Activated CD8-positive, alpha-beta T cell treated with anti-CD3 and anti-CD28 coated beads for 36 hours (primary cell): ENCODE data around the gene STAG1. TPM values are rescaled to one million over a fixed set of nuclear protein-coding genes. Genes with fewer than 3 reads are reported as not detected.

Experiments used
- ATAC-seq: fragments of 200-7000 bp; cut with Tn5 transposase; one replicate; pipeline ENCODE4 v1.10.0; 2021; ENCODE audit warnings: mild to moderate bottlenecking, moderate library complexity
- CTCF ChIA-PET: fragments of 350-600 bp; sonication (Branson Sonifier 250); formaldehyde crosslinking; loops from one replicate; lab custom pipeline; 2021; ENCODE audit warnings: antibody characterized with exemption; lab: Charles Lee
- POLR2A ChIA-PET: fragments of 350-600 bp; sonication (Branson Sonifier 250); formaldehyde crosslinking; loops from one replicate; lab custom pipeline; 2021; ENCODE audit warnings: antibody characterized with exemption; lab: Charles Lee
- DNase-seq: peaks from one replicate; pipeline ENCODE4 v3.0.0-alpha.2; 2020
- H3K27ac Mint-ChIP-seq: one replicate; pipeline ENCODE4 v1.8.0; 2021; ENCODE audit warnings: mild to moderate bottlenecking, mixed read lengths
- H3K27me3 Mint-ChIP-seq: one replicate; pipeline ENCODE4 v1.8.0; 2021; ENCODE audit warnings: mixed read lengths
- H3K36me3 Mint-ChIP-seq: one replicate; pipeline ENCODE4 v1.8.0; 2021; ENCODE audit warnings: low read depth, mixed read lengths
- H3K4me1 Mint-ChIP-seq: one replicate; pipeline ENCODE4 v1.8.0; 2021; ENCODE audit warnings: low read depth, mixed read lengths
- H3K4me3 Mint-ChIP-seq: one replicate; pipeline ENCODE4 v1.8.0; 2021; ENCODE audit warnings: mild to moderate bottlenecking, moderate library complexity, mixed read lengths
- H3K9me3 Mint-ChIP-seq: one replicate; pipeline ENCODE4 v1.8.0; 2021; ENCODE audit warnings: mixed read lengths
- intact Hi-C: fragments of 100-400 bp; cut with micrococcal nuclease; formaldehyde crosslinking; loops from one replicate; pipeline ENCODE4 v1.10.0; 2022
- total RNA-seq, 2 experiments: library from RNA; stranded (reverse); gene quantifications; one replicate each; pipeline ENCODE4 v1.2.3, GENCODE V29; 2021
- TF ChIP-seq, protein P1 (sequence below): fragments of 200-600 bp; IDR thresholded peaks from one replicate; pipeline ENCODE4 v1.8.0; 2022; ENCODE audit warnings: antibody characterized with exemption, mild to moderate bottlenecking

The STAG1 gene
- total RNA-seq, 2 experiments from 2014 or later = 32.5 to 32.8 TPM

DNA sequence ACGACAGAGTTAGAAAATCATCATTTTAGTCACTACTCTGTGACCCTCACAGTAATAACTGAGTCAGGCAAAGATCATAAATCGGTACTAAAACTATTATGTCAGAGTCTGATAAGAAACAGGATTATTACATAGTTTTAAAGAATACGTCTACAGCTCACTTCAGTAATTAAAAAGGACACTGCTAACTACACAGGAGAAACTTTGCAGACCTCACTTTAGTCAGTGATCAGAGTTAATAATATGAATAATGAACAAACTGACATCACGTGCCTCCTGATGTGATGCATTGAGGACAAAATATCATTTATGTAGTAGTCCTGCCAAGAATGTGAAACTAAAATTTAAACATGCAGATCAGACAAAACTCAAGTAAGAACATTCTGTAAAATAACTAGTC lies 339.9 kb downstream of the STAG1 start:
- intact Hi-C loops = no loop called here
- Mint-ChIP-seq H3K27me3 (no peaks in the 10 kb centered on the region), H3K36me3 (peaks cover 15% of the 10 kb centered on the region), H3K4me1 (no peaks in the 10 kb centered on the region), H3K4me3 (no peak overlapping the region), H3K27ac (no peak overlapping the region), H3K9me3 (no peaks in the 10 kb centered on the region)
- TF ChIP-seq, protein P1, sequence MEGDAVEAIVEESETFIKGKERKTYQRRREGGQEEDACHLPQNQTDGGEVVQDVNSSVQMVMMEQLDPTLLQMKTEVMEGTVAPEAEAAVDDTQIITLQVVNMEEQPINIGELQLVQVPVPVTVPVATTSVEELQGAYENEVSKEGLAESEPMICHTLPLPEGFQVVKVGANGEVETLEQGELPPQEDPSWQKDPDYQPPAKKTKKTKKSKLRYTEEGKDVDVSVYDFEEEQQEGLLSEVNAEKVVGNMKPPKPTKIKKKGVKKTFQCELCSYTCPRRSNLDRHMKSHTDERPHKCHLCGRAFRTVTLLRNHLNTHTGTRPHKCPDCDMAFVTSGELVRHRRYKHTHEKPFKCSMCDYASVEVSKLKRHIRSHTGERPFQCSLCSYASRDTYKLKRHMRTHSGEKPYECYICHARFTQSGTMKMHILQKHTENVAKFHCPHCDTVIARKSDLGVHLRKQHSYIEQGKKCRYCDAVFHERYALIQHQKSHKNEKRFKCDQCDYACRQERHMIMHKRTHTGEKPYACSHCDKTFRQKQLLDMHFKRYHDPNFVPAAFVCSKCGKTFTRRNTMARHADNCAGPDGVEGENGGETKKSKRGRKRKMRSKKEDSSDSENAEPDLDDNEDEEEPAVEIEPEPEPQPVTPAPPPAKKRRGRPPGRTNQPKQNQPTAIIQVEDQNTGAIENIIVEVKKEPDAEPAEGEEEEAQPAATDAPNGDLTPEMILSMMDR = no peak
- DNase-seq (no peak), ATAC-seq (no peak)
- ChIA-PET CTCF (no interaction called here), POLR2A (no interaction called here)

DNA sequence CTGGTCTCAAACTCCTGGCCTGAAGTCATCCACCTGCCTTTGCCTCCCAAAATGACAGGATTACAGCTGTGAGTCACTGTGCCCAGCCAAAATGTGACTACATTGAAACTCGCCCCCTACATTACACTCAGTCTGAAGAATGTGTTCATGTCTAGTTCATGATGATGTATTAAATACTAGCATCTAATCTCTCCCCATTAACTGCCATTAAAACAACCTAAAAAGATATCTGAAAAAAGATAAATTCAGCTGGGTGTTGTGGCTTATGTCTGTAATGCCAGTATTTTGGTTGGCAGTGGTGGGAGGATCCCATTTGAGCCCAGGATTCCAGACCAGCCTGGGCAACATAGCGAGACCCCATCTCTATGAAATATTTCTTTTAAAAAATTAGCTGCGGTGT lies 342.6 kb downstream of the STAG1 start:
- CTCF ChIA-PET = interaction anchor here (0.7 kb wide), 1 partner anchor 17 kb away, joined by 6 read pairs; no protein-coding TSS in a partner anchor
- Mint-ChIP-seq H3K27me3 (no peaks in the 10 kb centered on the region), H3K4me1 (no peaks in the 10 kb centered on the region), H3K27ac (no peak overlapping the region), H3K9me3 (no peaks in the 10 kb centered on the region), H3K36me3 (peaks cover 6% of the 10 kb centered on the region), H3K4me3 (no peak overlapping the region)
- ATAC-seq (no peak), DNase-seq (no peak)
- intact Hi-C loops = no loop called here
- TF ChIP-seq, protein P1 = no peak
- POLR2A ChIA-PET = no interaction called here

DNA sequence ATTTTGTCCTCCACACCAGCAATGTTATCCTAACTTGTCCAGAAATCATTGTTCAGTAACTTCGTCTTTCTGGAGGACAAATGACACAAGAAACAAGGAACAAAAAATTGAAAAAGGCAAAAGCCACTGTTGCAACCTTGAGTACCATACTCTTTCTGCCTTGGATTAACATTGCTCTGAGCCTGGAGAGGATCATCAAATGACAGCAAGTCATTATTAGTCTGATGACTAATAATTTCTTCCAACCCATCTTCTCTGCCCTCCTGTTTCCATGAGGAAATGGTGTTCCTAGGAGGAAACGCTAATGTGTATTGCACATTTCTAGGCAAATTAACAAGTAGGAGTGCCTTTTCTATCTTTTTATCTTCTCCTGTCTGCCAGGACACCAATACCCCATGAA lies 348.1 kb downstream of the STAG1 start:
- TF ChIP-seq, protein P1 = no peak
- Mint-ChIP-seq H3K27me3 (no peaks in the 10 kb centered on the region), H3K9me3 (no peaks in the 10 kb centered on the region), H3K27ac (no peak overlapping the region), H3K36me3 (peaks cover 5% of the 10 kb centered on the region), H3K4me1 (no peaks in the 10 kb centered on the region), H3K4me3 (no peak overlapping the region)
- DNase-seq = no peak
- intact Hi-C loops = no loop called here
- ChIA-PET CTCF (interaction anchor here (2.7 kb wide), 1 partner anchor 13 kb away, joined by 12 read pairs; no protein-coding TSS in a partner anchor), POLR2A (no interaction called here)
- no peak for ATAC-seq

DNA sequence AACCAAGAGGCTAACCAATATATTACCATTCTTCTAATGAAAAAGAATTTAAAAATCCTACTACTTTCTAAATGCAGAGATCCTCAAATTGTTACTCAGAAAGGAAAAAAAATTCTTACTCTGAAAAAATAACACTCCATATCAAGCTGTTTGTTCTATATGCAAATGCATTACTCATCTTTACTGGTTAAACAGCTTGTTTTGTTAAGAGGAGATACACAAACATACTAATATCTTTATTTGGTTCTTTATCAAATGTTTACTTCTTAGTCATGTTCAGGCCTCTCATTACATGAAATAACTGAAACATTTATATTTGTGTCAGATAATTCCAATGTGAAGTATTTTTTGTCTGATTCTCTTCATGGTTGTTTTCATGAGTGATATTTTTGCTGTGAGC lies 355.3 kb downstream of the STAG1 start:
- H3K9me3 Mint-ChIP-seq = no peaks in the 10 kb centered on the region

DNA sequence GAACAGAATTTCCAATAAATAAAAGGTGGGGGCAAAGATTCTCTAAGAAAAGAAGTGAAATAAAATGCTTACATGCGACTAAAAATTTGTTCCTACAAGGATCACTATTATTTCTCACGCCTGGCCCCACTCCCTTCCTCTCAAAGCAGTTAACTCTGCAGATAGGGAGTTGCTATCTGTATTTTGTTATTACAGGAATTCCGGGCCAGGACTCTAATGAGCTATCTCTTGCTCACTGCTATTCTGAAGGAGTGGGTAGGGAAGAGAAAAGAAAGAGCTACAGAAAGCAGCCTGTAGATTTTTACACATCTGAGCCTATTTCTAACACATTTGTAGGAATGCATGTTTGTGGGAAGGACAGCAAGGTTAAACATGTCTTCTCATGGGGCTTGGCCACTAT lies 361.6 kb downstream of the STAG1 start:
- H3K4me3 Mint-ChIP-seq = no peak overlapping the region
- no peaks in the 10 kb centered on the region for H3K4me1 Mint-ChIP-seq
- H3K36me3 Mint-ChIP-seq = no peaks in the 10 kb centered on the region
- no peak for ATAC-seq
- CTCF ChIA-PET = interaction anchor here (0.9 to 3.7 kb wide), 13 partner anchors 8 to 623 kb away, joined by 3 to 30 read pairs (median 8); partner anchors contain the start of gene STAG1
- H3K27me3 Mint-ChIP-seq = no peaks in the 10 kb centered on the region
- no peaks in the 10 kb centered on the region for H3K9me3 Mint-ChIP-seq
- DNase-seq = no peak
- POLR2A ChIA-PET = interaction anchor here (0.6 to 0.7 kb wide), 2 partner anchors 362 to 1567 kb away, joined by 3 read pairs; partner anchors contain the start of gene STAG1
- TF ChIP-seq, protein P1 = no peak
- intact Hi-C loops = loop anchor here (5.0 kb wide), 1 partner anchor 362 kb away; the partner anchor contains the start of gene STAG1
- no peak overlapping the region for H3K27ac Mint-ChIP-seq

More for the DNA sequence above, 355.3 kb downstream of the STAG1 start:
- Mint-ChIP-seq H3K27ac (no peak overlapping the region), H3K27me3 (no peaks in the 10 kb centered on the region), H3K4me1 (no peaks in the 10 kb centered on the region), H3K4me3 (no peak overlapping the region), H3K36me3 (peaks cover 5% of the 10 kb centered on the region)
- intact Hi-C loops = no loop called here
- ATAC-seq (no peak), DNase-seq (no peak)
- POLR2A ChIA-PET = no interaction called here
- CTCF ChIA-PET = no interaction called here
- TF ChIP-seq, protein P1 = no peak
